ENCODE results near the gene TSPAN8.
"Not testable (repeated sequence)": the region's sequence is repeated elsewhere in the genome, so short reads cannot be mapped to it uniquely, and the experiment has no call there.

TSPAN8 gene

DNA sequence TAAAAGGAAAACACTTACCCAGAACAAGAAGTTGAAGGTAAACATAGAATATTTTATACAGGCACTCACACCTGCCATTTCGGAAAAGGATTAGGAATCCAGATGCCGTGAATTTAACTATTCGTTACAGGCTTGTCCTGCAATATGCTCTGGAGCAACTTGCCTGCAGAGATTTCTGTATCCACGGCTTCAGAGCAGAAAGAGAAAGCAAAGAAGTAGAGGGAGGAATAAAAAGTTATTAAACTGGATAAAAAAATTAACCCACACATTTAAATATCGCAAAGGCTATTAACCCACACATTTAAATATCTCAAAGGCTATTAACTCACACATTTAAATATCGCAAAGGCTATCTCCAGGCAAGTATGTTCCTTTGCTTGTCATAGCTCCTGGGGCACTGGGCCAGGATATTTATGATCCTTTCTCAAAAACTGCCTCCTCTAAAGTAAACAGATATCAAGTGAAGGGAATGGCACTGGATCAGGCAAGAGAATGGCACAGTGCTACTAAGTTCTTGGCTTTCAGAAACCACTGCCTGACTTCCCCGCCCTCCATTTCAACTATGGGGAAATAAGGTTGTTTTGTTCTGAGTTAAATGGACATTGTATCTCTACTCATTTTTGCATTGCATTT, at the start of gene TSPAN8:
TSPAN8 (minus strand) TSS at position 399 of the 633 bp plus-strand sequence; CDS start at position 78, 321 bp downstream.
- peak; percentile 63 for DNase-seq (ENCODE audit: low spot score)

- DNase-seq (ENCODE audit: low spot score) = no peak
Measured at GRCh38 chr12:71201136-71201679, 43.4 kb upstream of the TSPAN8 start.

GRCh38 chr12:71200706-71201105, 42.9 kb upstream of the TSPAN8 start:
- no peak for DNase-seq (ENCODE audit: low spot score)

- DNase-seq (ENCODE audit: low spot score) = no peak
Measured at GRCh38 chr12:71197460-71197859, 39.7 kb upstream of the TSPAN8 start.

DNA sequence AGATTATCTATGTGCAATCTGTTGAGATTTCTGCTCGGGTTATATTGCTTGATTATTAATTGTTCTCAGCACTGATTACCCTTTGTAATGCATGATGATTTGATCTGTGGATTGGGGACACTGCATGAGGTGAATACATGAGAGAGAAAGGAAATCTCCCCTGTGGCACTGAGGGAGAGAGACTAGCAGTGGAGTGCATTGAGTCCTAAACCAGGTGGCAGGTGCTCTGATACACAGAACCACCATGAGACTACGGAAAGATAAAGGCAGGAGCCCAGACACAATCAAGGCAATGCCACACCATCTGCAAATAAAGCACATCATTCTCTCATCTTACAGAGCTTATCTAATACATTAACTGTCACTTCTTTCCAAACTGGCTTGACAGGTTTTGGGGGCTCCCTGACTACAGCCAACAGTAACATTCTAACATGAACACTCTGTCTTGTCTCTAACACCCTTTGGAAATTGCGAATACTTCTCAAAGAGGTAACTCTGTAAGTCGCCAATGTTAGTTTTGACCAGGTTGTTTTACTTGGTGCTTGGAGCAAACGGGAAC, 37.6 kb upstream of the TSPAN8 start:
- DNase-seq (ENCODE audit: low spot score) = no peak

- DNase-seq (ENCODE audit: low spot score) = no peak
Measured at GRCh38 chr12:71194657-71195056, 36.9 kb upstream of the TSPAN8 start.

GRCh38 chr12:71193041-71193440, 35.2 kb upstream of the TSPAN8 start:
- no peak for DNase-seq (ENCODE audit: low spot score)

- no peak for DNase-seq (ENCODE audit: low spot score)
Measured at GRCh38 chr12:71191509-71192196, 33.9 kb upstream of the TSPAN8 start.

- no peak for DNase-seq (ENCODE audit: low spot score)
Measured at GRCh38 chr12:71190822-71191221, 33.0 kb upstream of the TSPAN8 start.

GRCh38 chr12:71187379-71187778, 29.6 kb upstream of the TSPAN8 start:
- DNase-seq (ENCODE audit: low spot score) = no peak

- no peak for DNase-seq (ENCODE audit: low spot score)
Measured at GRCh38 chr12:71186571-71187288, 28.9 kb upstream of the TSPAN8 start.

DNA sequence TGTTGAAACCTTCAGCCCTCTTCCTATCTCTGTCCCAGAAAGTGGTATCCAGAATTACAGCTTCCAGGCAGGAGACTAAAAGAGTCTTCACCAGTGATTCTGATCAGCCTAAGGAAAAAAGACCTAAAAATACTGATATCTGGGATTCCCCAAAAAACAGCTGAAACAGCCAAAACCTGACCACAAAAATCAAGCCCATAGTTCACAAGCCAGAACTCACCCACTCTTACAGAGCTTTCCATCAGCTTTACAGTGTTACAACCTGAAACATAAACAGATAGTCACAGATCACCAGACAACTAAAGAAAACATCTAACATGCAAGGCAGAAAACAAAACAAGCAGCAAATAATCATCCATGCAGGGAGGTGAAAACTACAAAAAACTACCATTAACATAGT, 26.0 kb upstream of the TSPAN8 start:
- DNase-seq (ENCODE audit: low spot score) = no peak

DNA sequence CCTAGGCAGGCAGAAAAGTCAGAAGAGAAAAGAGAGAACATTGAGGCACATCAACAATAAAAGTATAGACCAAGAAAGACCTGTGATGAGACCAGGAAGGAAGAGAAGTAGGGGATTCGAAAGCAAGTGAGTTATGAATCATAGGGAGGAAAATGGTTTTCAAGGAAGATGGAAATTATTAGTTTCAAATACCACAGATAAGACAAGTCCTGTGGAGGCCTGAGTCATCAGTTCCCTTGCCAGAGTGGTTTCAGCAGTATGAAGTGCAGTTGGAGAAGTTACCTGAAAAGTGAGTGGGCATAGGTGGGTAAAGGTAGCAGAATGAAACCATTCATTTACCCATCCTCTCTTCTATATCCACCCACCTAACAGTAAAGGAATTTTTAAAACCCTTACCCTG, 25.2 kb upstream of the TSPAN8 start:
- DNase-seq (ENCODE audit: low spot score) = no peak

DNA sequence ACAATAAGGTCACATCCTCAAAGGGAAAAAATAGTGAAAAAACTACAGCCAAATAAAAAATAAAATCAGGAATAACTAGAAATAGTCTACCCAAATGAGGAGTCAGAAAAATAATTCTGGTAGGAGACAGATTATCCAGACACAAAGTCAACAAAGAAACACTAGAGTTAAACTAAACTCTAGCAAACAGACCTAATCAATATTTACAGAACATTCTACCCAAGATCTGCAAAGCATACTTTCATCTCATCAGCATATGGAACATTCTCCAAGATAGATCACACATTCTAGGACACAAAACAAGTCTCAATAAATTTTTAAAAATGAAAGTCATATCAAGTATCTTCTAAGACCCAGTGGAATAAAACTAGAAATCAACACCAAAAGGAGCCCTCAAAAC, 20.4 kb upstream of the TSPAN8 start:
- DNase-seq (ENCODE audit: low spot score) = no peak

DNA sequence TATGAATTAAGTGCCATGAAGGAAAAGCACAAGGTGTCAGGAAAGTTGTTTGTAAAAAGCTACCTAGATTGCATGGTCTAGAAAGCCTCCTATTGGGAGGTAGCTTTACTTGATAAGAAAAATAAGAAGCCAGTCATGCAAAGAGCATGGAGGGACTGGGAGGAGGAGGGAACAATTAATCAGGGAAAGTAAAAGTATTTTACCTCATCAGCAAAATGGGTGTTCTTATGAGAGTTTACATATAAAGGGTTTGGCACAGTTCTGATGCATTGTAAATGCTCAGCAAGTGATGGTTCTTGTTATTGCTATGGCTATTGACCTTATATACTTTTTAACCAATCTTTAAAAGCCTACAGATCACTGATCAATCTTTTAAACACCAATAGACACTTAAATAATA, 17.0 kb upstream of the TSPAN8 start:
- DNase-seq (ENCODE audit: low spot score) = no peak

GRCh38 chr12:71174146-71174545, 16.3 kb upstream of the TSPAN8 start:
- no peak for DNase-seq (ENCODE audit: low spot score)

DNA sequence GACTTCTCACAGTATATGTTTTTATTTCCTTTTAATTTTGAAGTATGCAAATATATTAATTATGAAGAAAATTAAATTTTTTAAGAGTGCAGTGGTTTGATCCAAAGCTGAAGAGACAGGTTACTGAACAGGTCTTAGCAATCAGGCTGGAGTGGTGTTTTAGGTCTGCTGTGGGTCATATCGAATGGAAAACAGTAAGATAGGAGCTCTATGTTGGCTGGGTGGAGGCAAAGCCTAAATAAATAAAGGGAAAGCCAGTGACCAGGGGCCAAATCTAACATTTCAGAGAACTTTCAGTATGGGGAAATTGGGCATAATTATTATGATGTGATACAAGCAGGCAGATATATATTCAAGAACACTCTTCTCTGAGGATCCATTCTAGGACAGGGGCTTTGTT, 12.7 kb upstream of the TSPAN8 start:
- no peak for DNase-seq (ENCODE audit: low spot score)

- no peak for DNase-seq (ENCODE audit: low spot score)
Measured at GRCh38 chr12:71169286-71169685, 11.5 kb upstream of the TSPAN8 start.

DNA sequence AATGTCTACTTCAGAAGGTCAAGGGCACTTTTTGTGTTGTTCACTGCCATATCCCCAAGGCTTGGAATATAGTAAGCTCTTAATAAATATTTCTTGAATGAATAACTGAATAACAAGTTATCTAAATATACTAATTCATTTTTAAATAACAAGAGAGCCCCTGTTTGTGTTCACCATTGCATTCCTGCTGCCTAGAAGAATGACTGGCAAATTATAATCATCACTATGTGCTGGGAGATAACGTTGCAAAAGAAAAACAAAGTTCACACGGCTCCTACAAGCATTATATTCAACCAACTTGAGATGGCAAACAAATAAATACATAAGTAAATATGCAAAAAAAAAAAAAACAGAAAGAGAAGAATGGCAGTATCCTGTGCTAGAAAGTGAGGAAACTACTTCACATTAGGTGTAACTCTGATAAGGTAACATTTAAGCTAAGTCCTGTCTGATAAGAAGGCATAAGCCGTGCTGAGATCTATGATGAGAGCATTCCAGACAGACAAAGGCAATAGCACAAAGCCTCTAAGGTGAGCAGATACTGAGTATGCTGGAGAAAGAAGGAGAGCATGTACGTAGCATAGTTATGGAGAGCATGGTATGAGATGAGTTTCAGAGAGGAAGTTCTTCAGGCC, 9.2 kb upstream of the TSPAN8 start:
- no peak for DNase-seq (ENCODE audit: low spot score)

DNA sequence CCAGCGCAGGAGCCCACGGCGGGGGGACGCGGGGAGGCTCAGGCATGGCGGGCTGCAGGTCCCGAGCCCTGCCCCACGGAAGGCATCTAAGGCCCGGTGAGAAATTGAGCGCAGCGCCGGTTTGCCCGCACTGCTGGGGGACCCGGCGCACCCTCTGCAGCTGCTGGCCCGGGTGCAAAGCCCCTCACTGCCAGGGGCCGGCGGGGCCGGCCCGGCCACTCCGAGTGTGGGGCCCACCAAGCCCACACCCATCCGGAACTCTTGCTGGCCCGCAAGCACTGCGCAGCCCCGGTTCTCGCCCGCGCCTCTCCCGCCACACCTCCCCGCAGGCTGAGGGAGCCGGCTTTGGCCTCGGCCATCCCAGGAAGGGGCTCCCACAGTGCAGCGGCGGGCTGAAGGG, 8.5 kb upstream of the TSPAN8 start:
- DNase-seq (ENCODE audit: low spot score) = no peak

- not testable (repeated sequence) for DNase-seq (ENCODE audit: low spot score)
Measured at GRCh38 chr12:71165780-71166179, 8.0 kb upstream of the TSPAN8 start.

DNA sequence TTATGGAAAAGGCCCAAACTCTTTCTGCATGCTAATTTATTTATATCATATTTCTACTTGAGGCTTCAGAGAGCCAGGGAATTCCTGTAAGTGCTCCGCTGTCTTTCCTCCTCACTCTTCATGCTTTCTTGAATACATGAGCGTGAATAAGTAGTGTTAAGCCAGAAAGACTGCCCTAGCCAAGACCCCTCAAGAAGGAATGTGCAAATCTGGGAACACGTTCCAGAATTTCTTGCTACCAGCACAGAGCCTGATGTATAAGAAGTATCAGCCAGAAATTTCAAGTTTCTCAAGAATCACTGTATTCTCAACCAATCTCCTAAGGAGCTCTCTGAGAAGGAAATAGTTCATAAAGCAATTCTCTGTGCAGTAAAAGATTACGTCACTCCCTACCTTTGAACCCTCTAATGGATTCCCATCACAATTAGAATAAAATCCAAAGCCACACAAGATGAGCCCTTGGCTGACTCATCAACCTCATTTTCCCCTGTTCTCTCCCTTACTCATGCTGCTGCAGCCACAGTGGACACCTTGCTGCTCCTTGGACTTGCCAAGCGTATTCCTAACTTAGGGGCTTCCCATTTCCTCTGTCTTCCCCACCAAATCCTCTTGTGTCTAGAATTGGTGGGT, 6.9 kb upstream of the TSPAN8 start:
- no peak for DNase-seq (ENCODE audit: low spot score)
